GM21737 (cell line): ENCODE results near the gene VPS51.

Source experiments
- ATAC-seq: cut with Tn5 transposase; IDR thresholded peaks from one replicate; pipeline ENCODE4 v1.9.1; 2021; ENCODE audit warnings: mild to moderate bottlenecking, moderate library complexity; ENCODE audit not compliant: unreplicated experiment

VPS51 gene

DNA sequence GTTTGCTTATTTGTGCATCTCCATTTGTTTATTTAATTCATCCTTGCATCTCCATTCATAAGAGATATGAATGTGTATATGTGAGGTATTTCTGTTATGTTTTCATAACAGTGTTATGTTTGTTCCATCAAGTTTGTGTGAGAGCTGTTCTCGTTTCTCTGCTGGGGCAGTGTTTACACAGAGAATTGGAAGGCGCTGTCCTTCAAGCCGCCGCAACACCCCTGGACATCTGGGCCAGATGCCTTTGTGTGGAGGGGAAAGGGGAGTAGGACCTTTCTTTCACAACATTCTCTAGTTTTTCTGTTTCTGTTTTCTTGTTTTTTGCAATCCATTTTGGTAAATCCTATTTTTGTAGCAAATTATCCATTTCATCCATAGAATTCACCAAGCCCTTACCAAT is 8.6 kb downstream of the VPS51 start:
- ATAC-seq, result no peak

DNA sequence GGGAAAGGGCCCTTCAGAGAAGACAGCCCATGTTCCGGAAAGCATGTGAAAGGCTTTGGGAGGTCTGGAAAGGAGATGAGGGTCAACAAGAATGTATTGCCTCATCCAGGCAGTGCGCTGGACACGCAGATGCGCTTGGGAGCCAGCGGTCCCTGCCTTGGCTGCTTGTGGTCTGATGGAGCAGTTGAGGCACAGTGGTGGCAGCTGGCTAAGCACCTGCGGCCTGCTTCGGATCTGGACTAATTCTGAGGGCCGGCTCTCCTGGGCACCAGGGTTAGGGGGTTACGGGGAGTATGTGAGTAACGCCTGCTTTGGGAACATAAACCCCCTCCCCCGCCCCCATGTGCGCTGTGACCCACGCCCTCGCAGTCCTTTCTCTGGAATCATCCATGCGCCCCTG is 11.1 kb downstream of the VPS51 start:
- no peak for ATAC-seq

DNA sequence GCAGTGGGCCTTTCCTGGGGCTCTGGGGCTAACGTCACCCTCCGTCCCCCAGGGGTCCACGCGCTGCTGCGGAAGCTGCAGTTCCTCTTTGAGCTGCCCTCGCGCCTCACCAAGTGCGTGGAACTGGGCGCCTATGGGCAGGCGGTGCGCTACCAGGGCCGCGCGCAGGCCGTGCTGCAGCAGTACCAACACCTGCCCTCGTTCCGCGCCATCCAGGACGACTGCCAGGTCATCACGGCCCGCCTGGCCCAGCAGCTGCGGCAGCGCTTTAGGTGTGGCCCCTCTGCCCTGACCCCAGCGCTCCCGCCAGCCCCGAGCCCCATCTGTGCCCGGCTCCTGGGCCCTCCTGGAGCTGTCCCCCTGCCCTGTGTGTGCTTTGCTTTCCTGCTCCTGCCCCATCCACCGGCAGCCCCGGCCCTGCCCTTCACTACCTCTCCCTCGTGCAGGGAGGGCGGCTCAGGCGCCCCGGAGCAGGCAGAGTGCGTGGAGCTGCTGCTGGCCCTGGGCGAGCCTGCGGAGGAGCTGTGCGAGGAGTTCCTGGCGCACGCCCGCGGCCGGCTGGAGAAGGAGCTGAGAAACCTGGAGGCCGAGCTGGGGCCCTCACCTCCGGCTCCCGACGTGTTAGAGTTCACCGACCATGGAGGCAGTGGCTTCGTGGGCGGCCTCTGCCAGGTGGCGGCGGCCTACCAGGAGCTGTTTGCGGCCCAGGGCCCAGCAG is 11.9 kb downstream of the VPS51 start:
- ATAC-seq, result no peak

DNA sequence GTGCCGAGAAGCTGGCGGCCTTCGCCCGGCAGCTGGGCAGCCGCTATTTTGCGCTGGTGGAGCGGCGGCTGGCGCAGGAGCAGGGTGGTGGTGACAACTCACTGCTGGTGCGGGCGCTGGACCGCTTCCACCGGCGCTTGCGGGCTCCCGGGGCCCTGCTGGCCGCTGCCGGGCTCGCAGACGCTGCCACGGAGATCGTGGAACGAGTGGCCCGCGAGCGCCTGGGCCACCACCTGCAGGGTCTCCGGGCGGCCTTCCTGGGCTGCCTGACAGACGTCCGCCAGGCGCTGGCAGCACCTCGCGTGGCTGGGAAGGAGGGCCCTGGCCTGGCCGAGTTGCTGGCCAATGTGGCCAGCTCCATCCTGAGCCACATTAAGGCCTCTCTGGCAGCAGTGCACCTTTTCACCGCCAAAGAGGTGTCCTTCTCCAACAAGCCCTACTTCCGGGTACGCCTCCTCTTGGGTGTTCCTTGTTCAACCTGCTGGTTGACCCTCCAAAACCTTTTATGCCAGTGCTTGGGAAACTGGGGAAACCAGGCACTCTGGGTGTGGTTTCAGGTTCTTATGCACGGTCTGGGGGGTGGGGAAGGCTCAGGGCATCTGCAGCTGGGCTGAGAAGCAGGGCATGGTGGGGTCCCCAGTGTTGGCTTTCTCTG is 12.6 kb downstream of the VPS51 start:
- ATAC-seq, result no peak

DNA sequence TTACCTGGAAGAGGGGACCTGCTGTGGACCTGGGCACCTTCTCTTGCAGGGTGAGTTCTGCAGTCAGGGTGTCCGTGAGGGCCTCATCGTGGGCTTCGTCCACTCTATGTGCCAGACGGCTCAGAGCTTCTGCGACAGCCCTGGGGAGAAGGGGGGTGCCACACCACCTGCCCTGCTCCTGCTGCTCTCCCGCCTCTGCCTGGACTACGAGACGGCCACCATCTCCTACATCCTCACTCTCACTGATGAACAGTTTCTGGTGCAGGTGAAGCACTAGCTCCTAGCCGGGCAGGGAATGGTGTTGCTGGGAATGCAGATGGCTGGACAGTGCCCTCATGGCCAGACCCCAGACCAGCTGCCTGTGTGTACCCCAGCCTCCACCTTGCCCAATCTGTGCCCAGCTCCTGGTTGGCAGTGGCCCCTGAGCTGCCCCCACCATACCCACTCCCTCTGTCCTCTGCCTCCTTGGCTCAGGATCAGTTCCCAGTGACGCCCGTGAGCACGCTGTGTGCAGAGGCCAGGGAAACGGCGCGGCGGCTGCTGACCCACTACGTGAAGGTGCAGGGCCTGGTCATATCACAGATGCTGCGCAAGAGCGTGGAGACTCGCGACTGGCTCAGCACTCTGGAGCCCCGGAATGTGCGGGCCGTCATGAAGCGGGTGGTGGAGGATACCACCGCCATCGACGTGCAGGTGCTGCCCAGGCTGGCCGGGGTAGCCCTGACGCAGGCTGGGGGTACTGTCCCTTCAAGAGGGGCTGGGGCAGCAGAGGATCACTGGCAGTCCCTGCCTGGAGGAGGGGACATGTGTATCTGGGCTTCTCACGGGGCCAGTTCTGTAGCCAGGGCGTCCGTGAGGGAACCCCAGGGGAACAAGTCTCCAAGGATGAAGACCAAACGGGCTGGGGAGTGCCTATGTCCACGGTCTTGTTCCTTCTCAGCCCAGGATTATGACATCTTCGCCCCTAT is 13.5 kb downstream of the VPS51 start:
- no peak for ATAC-seq

DNA sequence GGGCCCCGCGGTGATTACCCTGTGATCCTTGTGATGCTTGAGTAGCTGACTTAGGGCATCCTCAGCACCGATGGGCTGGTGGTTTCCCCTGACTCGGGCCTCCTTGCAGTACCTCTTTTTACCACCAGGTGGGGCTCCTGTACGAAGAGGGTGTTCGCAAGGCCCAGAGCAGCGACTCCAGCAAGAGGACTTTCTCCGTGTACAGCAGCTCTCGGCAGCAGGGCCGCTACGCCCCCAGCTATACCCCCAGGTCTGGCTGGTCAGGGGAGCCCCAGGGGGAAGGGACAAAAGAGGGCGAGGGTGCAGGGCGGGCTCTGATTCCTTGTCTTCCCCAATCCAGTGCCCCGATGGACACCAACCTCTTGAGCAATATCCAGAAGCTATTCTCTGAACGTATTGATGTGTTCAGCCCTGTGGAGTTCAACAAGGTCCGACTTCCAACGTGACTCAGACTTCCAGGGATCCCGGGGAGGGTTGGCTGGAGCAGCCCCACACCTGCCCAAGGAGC is 14.4 kb downstream of the VPS51 start:
- ATAC-seq, result no peak

DNA sequence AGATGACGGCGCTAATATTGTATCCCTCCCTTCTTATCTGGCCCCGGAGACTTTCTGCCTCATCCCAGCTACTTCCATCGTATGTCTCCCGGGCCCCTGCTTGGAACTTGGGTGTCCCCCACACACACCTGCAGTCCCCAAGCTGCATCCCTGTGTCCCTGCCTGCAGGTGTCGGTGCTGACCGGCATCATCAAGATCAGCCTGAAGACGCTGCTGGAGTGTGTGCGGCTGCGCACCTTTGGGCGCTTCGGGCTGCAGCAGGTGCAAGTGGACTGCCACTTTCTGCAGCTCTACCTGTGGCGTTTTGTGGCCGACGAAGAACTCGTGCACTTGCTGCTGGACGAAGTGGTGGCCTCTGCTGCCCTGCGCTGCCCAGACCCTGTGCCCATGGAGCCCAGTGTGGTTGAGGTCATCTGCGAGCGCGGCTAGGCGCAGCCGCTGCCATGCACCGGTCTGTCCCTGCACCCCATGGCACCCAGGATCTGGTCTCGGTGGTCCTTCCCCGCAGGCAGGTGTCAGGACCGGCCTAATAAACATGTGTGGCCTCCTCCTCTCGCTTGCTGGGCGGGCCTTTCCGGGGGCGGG is 15.2 kb downstream of the VPS51 start:
- ATAC-seq, result no peak

DNA sequence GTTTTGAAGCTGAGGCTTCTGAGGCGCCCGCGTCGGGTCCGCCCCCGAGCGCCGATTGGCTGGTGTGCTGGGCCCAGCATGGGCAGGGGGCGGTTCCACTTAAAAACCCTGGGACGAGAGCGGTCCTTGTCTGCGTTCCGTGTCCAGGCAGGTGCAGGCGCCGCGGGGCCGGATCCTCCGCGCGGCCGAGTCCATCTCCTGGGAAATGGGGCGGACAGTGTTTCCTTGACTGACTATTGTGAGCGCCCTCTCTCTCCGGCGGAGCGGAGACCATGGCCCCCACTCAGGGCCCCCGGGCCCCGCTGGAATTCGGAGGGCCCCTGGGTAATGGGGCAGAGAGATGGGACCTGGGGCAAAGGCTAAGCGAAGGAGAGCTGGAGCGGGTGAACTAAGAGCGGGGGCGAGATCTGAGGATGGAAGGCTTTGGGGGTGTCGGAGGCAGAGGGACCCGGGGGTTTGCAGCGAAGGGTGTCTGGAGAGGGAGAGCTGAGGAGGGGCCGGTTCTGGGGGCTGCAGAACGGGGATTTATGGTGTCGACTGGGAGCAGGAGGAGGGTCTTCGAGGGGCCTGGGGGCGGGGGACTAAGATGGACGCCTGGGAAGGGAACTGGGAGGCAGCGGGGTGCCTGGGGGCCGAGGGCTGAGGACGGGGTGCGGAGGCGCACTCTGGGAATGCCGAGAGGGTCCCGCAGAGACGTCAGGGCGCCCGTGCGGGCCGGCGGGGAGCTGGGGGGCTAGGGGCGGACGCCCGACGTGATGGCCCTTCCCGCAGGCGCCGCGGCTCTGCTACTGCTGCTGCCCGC is 15.9 kb downstream of the VPS51 start, which contains the start of gene TM7SF2:
TM7SF2 (plus strand) TSS at position 129 of the 802 bp plus-strand sequence; CDS start at position 273, 144 bp downstream.
- peak; percentile 48 for ATAC-seq

DNA sequence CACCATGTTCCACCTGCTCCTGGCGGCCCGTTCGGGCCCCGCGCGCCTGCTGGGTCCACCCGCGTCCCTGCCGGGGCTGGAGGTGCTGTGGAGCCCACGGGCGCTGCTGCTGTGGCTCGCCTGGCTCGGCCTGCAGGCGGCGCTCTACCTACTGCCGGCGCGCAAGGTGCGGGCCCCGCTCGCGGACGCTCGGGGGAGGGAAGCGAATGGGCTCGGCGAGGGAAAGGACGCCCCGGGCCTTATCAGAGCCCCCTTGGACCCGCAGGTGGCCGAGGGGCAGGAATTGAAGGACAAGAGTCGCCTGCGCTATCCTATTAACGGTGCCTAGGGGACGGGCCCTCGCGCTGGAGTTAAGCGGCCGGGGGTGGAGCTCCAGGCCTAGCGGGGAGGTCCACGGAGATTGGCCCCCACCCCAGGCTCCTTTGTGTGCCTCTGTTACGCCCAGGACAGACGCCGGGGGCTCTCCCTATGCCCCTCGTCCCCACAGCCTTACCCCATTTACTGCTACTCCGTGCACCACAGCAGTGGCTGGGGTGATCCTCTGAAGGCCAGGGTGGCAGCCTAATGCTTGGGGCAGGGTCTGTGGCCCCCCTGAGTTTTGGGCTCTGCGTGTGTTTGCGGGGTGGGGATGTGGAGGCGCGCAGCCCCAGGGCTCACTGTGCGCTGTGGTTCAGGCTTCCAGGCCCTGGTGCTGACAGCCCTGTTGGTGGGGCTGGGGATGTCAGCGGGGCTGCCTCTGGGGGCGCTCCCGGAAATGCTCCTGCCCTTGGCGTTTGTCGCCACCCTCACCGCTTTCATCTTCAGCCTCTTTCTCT is 16.7 kb downstream of the VPS51 start:
- ATAC-seq, result peak; percentile 27

DNA sequence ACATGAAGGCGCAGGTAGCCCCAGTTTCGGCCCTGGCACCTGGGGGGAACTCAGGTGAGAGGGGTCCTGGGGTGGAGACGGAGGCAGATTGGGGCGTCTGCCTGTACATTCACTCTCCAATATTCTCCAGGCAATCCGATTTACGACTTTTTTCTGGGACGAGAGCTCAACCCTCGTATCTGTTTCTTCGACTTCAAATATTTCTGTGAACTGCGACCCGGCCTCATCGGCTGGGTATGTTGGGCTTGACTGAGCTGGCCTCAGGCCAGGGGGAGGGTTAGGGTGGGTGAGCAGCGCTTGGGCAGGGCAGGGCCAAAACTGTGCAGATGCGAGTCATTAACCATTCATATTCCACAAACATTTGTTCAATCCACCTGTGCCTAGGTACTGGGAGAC is 17.3 kb downstream of the VPS51 start:
- ATAC-seq, result no peak

DNA sequence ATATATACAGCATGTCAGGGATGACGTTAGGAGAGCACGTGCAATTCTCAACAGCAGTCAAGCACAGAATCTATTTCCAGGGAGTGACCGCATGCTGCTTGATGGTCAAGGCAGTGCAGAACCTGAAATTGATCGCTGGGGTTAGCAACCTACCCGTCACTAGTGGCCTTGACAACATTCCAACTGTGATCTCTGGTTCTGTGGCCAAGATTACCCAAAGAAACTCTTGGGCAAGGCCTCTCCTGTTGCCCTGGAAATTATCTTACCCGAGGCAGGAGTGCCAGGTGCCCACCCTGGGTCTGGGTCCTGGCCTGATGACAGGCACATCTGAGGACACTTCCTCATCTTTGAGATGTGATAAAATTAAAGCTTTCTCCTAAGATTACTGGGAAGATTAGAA is 17.8 kb downstream of the VPS51 start:
- no peak for ATAC-seq

DNA sequence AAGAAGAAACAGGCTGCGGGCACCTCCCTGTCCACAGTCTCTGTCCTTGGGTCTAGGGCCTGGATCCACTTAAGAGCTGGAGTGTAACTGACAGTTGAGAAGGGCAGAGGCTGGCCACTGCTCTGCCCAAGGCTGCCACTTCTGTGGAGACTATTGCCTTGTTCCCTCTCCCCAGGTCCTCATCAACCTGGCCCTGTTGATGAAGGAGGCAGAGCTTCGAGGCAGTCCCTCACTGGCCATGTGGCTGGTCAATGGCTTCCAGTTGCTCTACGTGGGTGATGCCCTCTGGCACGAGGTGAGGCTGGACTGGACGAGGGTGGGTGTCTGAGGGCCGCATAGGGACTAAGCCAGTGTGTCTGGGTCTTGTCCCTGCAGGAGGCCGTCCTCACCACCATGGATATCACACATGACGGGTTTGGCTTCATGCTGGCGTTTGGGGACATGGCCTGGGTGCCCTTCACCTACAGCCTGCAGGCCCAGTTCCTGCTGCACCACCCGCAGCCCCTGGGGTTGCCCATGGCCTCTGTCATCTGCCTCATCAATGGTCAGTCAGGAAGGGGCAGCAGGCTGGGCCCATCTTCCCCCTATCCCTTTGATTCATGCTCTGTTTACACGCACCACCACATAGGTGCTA is 18.6 kb downstream of the VPS51 start:
- no peak for ATAC-seq

DNA sequence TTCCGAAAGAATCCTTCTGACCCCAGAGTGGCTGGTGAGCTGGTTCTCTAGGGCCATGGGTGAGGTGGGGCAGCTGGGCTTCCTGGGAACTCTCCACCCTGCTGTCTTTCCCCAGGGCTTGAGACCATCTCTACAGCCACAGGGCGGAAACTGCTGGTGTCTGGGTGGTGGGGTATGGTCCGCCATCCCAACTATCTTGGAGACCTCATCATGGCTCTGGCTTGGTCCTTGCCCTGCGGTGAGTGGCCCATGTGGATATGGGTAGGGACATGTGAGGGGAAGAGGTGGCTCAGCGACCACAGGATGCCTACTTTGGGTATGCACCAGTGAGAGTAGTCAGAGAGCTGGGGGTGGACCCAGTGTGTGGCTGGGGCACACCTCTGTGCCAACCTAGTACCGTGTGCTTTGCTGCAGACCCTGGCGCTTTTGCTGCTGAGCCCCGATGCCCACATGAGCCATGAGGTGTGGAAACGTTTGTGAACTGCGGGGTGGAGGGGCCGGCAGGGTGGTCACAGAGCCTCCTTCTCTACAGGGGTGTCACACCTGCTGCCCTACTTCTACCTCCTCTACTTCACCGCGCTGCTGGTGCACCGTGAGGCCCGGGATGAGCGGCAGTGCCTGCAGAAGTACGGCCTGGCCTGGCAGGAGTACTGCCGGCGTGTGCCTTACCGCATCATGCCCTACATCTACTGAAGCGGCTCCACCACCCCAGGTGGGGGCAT is 19.5 kb downstream of the VPS51 start:
- ATAC-seq, result no peak

DNA sequence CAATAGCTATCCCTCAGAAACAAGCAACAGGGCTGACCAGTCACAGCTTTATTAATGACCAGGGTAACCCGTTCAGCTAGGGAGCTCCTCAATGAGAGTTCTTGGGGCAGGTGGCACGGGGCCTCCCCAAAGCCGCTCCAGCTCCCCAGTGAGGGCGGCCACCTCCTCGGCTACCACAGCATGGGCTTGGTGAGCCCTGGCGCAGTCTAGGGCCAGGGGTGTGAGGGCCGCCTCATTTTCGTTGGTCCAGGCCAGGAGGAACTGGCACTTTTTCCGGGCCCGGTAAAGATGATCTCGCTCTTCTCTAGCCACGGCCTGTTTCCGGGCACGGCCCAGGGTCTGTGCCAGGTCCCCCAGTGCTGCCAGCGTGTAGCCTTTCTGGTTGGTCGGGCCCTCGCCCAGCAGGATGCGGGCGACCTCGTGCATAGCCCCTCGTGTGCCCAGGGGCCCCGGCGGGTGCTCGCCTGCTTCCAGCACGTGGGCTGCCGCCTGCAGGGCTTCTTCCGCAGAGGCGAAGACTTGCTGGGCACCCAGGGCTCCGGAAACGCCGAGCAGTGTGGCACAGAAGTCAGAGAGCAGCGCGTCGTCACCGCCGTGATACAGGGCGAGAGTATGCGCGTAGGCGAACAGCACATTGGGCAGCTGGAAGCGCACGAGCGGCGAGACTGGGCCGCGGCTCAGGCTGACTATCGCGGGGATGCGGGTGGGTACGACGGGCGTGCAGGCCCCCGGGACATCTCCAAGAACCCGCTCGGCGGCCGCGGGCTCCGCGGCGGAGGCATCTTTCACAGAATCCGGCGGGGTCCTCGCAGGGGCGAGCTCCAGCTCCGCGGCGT is 20.6 kb downstream of the VPS51 start:
- no peak for ATAC-seq

DNA sequence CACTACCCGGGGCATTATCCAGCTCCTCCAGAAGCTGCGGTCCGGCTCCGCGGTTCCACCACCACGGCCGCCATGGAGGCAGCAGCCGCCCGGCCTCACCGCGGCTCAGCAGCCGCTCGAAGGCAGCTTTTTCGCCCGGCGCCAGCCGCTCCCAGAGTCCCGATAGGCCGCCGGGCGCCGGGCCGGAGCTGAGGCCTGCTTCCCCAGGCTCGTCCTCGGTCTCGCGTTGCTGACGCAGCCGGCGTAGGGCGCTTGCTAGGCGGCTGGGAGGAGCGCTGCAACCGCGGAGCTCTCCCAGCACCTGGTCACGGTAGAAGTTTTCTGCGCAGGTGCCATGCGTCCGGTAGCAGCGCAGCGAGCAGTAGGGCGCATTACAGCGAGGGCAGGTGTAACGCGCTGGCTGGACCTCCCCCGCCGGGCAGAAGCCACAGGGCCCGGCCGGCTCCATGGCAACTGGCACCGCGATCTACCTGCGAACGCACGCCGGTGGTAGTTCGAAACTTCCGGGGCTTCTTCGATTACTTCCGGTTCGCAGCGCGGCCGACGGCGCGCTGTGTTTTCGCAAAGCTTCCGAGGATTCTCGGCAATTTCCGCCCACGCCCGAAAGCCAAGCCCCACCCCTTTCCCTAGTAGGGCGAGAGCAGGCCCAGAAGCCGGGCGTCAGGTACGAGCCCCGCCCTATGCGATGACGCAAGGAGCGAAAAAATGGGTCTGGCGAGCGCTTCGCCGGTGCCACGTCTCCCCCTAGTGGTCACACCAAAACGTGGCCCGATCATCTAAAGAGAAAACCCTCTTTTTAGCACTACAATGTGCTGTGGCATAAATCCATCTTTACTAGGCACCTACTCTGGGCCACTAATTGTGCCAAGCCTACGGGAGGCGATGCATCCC is 21.4 kb downstream of the VPS51 start, which contains the start of gene ZNHIT2:
ZNHIT2 (minus strand) TSS at position 496 of the 891 bp plus-strand sequence; CDS start at position 448, 48 bp downstream.
- ATAC-seq, result peak; percentile 44
